GM21381 (cell line): ENCODE data around the gene TBCC.
A peak's percentile ranks its signal among the peaks of the same experiment; 100 is the strongest.
"Not testable (repeated sequence)": the region's sequence is repeated elsewhere in the genome, so short reads cannot be mapped to it uniquely, and the experiment has no call there.

Experiments
- ATAC-seq: cut with Tn5 transposase; IDR thresholded peaks from one replicate; pipeline ENCODE4 v1.9.1; 2021; ENCODE audit warnings: mild to moderate bottlenecking, moderate library complexity; ENCODE audit not compliant: unreplicated experiment

TBCC gene

GRCh38 chr6:42735976-42736375 lies 9.9 kb downstream of the TBCC start:
- ATAC-seq: no peak

- ATAC-seq: not testable (repeated sequence)
Observed at GRCh38 chr6:42733867-42734481, 11.9 kb downstream of the TBCC start.

- no peak for ATAC-seq
Observed at GRCh38 chr6:42729731-42730130, 16.2 kb downstream of the TBCC start.

GRCh38 chr6:42727627-42728026 lies 18.3 kb downstream of the TBCC start:
- no peak for ATAC-seq

- ATAC-seq: no peak
Observed at GRCh38 chr6:42727087-42727611, 18.8 kb downstream of the TBCC start.

GRCh38 chr6:42726485-42727086 lies 19.3 kb downstream of the TBCC start:
- peak; percentile 81 for ATAC-seq

GRCh38 chr6:42726026-42726425 lies 19.9 kb downstream of the TBCC start:
- ATAC-seq: no peak

- ATAC-seq: no peak
Observed at GRCh38 chr6:42724825-42725224, 21.1 kb downstream of the TBCC start.

GRCh38 chr6:42722497-42722896 lies 23.4 kb downstream of the TBCC start, which contains the start of gene PRPH2:
Gene PRPH2 (minus strand): TSS chr6:42722597. CDS start chr6:42722334, 263 bp downstream.
- ATAC-seq: no peak

GRCh38 chr6:42720739-42721138 lies 25.2 kb downstream of the TBCC start:
- no peak for ATAC-seq

GRCh38 chr6:42715871-42716270 lies 30.0 kb downstream of the TBCC start:
- no peak for ATAC-seq

- no peak for ATAC-seq
Observed at GRCh38 chr6:42714098-42714761, 31.7 kb downstream of the TBCC start.

- no peak for ATAC-seq
Observed at GRCh38 chr6:42711930-42712329, 34.0 kb downstream of the TBCC start.

GRCh38 chr6:42710316-42710715 lies 35.6 kb downstream of the TBCC start:
- no peak for ATAC-seq

GRCh38 chr6:42709871-42710270 lies 36.0 kb downstream of the TBCC start:
- ATAC-seq: no peak

- no peak for ATAC-seq
Observed at GRCh38 chr6:42708096-42708495, 37.8 kb downstream of the TBCC start.

- no peak for ATAC-seq
Observed at GRCh38 chr6:42707595-42707994, 38.3 kb downstream of the TBCC start.

GRCh38 chr6:42704937-42705374 lies 40.9 kb downstream of the TBCC start:
- ATAC-seq: no peak

- no peak for ATAC-seq
Observed at GRCh38 chr6:42704251-42704936, 41.5 kb downstream of the TBCC start.

- not testable (repeated sequence) for ATAC-seq
Observed at GRCh38 chr6:42702786-42703185, 43.1 kb downstream of the TBCC start.

- no peak for ATAC-seq
Observed at GRCh38 chr6:42702200-42702599, 43.7 kb downstream of the TBCC start.
